Mesenchymal stem cell (in vitro differentiated cells and primary cell): ENCODE data around the gene MET.
"Not testable (repeated sequence)": the region's sequence is repeated elsewhere in the genome, so short reads cannot be mapped to it uniquely, and the experiment has no call there.

Source experiments
- DNase-seq: peaks from one replicate; pipeline ENCODE4 v3.0.0-alpha.2; 2013
- H2AFZ ChIP-seq: one replicate; pipeline ENCODE4 v1.6.1; 2013; ENCODE audit warnings: low read depth, mild to moderate bottlenecking, control low read depth, inconsistent platforms, low read length, moderate library complexity
- H2AK5ac ChIP-seq: 2 replicates; pipeline ENCODE4 v1.6.1; 2013; ENCODE audit warnings: low read length, moderate library complexity, mild to moderate bottlenecking, inconsistent platforms; ENCODE audit not compliant: severe bottlenecking
- H2BK120ac ChIP-seq: one replicate; pipeline ENCODE4 v1.6.1; 2013; ENCODE audit warnings: low read depth, mild to moderate bottlenecking, inconsistent platforms, low read length, moderate library complexity
- H2BK12ac ChIP-seq, 2 experiments: one replicate each; pipeline ENCODE4 v1.6.1; 2013; ENCODE audit warnings: inconsistent platforms in 2 of 2, low read length in 2 of 2, mild to moderate bottlenecking in 2 of 2, moderate library complexity in 2 of 2, control low read depth in 1 of 2
- H2BK15ac ChIP-seq: one replicate; pipeline ENCODE4 v1.6.1; 2013; ENCODE audit warnings: mild to moderate bottlenecking, low read depth, inconsistent platforms; ENCODE audit not compliant: poor library complexity, severe bottlenecking
- H2BK5ac ChIP-seq: 2 replicates; pipeline ENCODE4 v1.6.1; 2013; ENCODE audit warnings: low read depth, mild to moderate bottlenecking, low read length, control low read depth, inconsistent platforms; ENCODE audit not compliant: poor library complexity, severe bottlenecking
- H3K14ac ChIP-seq, 2 experiments: one replicate each; pipeline ENCODE4 v1.6.1; 2013; ENCODE audit warnings: inconsistent platforms in 2 of 2, low read length in 2 of 2, control low read depth in 1 of 2, mild to moderate bottlenecking in 1 of 2, moderate library complexity in 1 of 2
- H3K18ac ChIP-seq, 2 experiments: one replicate each; pipeline ENCODE4 v1.6.1; 2013; ENCODE audit warnings: inconsistent platforms in 2 of 2, low read length in 2 of 2, control low read depth in 1 of 2, low read depth in 1 of 2, mild to moderate bottlenecking in 1 of 2
- H3K23ac ChIP-seq, 2 experiments: one replicate each; pipeline ENCODE4 v1.6.1; 2013; ENCODE audit warnings: inconsistent platforms in 2 of 2, low read length in 2 of 2, mild to moderate bottlenecking in 2 of 2, moderate library complexity in 2 of 2, control low read depth in 1 of 2
- H3K27ac ChIP-seq: 2 replicates; pipeline ENCODE4 v1.5.1; 2013; ENCODE audit warnings: mild to moderate bottlenecking, moderate library complexity, low read length, control low read depth, inconsistent platforms; ENCODE audit not compliant: poor library complexity, severe bottlenecking
- H3K27me3 ChIP-seq, 2 experiments: 2 replicates each; pipeline versions ENCODE4 v1.6.1 to v1.7.0; 2013; ENCODE audit warnings: low read length in 2 of 2, mild to moderate bottlenecking in 2 of 2, moderate library complexity in 2 of 2, control low read depth in 1 of 2, inconsistent platforms in 1 of 2; ENCODE audit not compliant: control insufficient read depth in 1 of 2, insufficient read depth in 1 of 2
- H3K36me3 ChIP-seq, 2 experiments: 2 replicates each; pipeline versions ENCODE4 v1.6.1 to v1.7.0; 2013; ENCODE audit warnings: low read length in 2 of 2, control low read depth in 1 of 2, inconsistent platforms in 1 of 2, low read depth in 1 of 2, mild to moderate bottlenecking in 1 of 2; ENCODE audit not compliant: insufficient read depth in 2 of 2, control insufficient read depth in 1 of 2
- H3K4ac ChIP-seq, 2 experiments: one replicate each; pipeline ENCODE4 v1.6.1; 2013; ENCODE audit warnings: inconsistent platforms in 2 of 2, low read length in 2 of 2, mild to moderate bottlenecking in 2 of 2, moderate library complexity in 2 of 2, control low read depth in 1 of 2, low read depth in 1 of 2
- H3K4me1 ChIP-seq: 2 replicates; pipeline ENCODE4 v1.6.1; 2013; ENCODE audit warnings: low read depth, low read length, control low read depth; ENCODE audit not compliant: control insufficient read depth, insufficient read depth
- H3K4me2 ChIP-seq: 2 replicates; pipeline ENCODE4 v1.6.1; 2013; ENCODE audit warnings: low read length, mild to moderate bottlenecking, inconsistent platforms; ENCODE audit not compliant: poor library complexity, severe bottlenecking
- H3K4me3 ChIP-seq, 2 experiments: 2 replicates each; pipeline versions ENCODE4 v1.5.1 to v1.7.0; 2013; ENCODE audit warnings: low read length in 2 of 2, mild to moderate bottlenecking in 2 of 2, control low read depth in 1 of 2, low read depth in 1 of 2; ENCODE audit not compliant: insufficient read depth in 1 of 2
- H3K79me1 ChIP-seq: replicated peaks from 2 replicates; pipeline ENCODE4 v1.6.1; 2013; ENCODE audit warnings: mild to moderate bottlenecking, control low read depth, low read length, inconsistent platforms; ENCODE audit not compliant: poor library complexity, severe bottlenecking
- H3K9ac ChIP-seq: 2 replicates; pipeline ENCODE4 v1.7.0; 2013; ENCODE audit warnings: mild to moderate bottlenecking, low read length, moderate library complexity
- H3K9me3 ChIP-seq: 2 replicates; pipeline ENCODE4 v1.7.0; 2013; ENCODE audit warnings: mild to moderate bottlenecking, low read length; ENCODE audit not compliant: control insufficient read depth
- H4K8ac ChIP-seq: one replicate; pipeline ENCODE4 v1.6.1; 2013; ENCODE audit warnings: inconsistent platforms, mild to moderate bottlenecking, low read length, moderate library complexity
- H4K91ac ChIP-seq: one replicate; pipeline ENCODE4 v1.6.1; 2013; ENCODE audit warnings: mild to moderate bottlenecking, low read length, inconsistent platforms
- WGBS: methylation state at CpG from one replicate; pipeline ENCODE4 v1.1.7; 2013; ENCODE audit warnings: mixed read lengths; 5-methylcytosine and 5-hydroxymethylcytosine counted together

The MET gene

GRCh38 chr7:116636997-116637396, 35.0 kb upstream of the MET start:
- Histone ChIP-seq H3K18ac (no peak overlapping the region), H2BK5ac (no peak overlapping the region), H2AFZ (no peak overlapping the region), H2BK15ac (no peak overlapping the region), H3K9me3 (no peaks in the 10 kb centered on the region), H3K79me1 (no peaks in the 10 kb centered on the region), H3K27ac (no peak overlapping the region), H4K8ac (no peak overlapping the region), H3K36me3 (no peaks in the 10 kb centered on the region), H2BK120ac (no peak overlapping the region), H3K23ac (no peak overlapping the region), H3K9ac (no peak overlapping the region), H4K91ac (no peak overlapping the region), H3K4me2 (no peak overlapping the region), H3K4me3 (no peak overlapping the region), H3K4me1 (no peaks in the 10 kb centered on the region), H3K27me3 (no peaks in the 10 kb centered on the region), H2BK12ac (no peak overlapping the region), H3K4ac (no peak overlapping the region), H3K14ac (no peak overlapping the region), H2AK5ac (no peak overlapping the region)
- DNase-seq: no peak
- WGBS: 86% methylated on average over 4 of the region's 4 CpGs

- H3K4me1 ChIP-seq: not testable (repeated sequence)
Observed at GRCh38 chr7:116638592-116638991, 33.4 kb upstream of the MET start.

GRCh38 chr7:116641551-116642153, 30.3 kb upstream of the MET start:
- H2AFZ ChIP-seq: no peak overlapping the region
- H2BK120ac ChIP-seq: no peak overlapping the region
- H3K27ac ChIP-seq: no peak overlapping the region
- H3K4ac ChIP-seq: no peak overlapping the region
- H3K36me3 ChIP-seq: no peaks in the 10 kb centered on the region
- no peak overlapping the region for H2BK5ac ChIP-seq
- H3K14ac ChIP-seq: no peak overlapping the region
- no peaks in the 10 kb centered on the region for H3K4me1 ChIP-seq
- H4K8ac ChIP-seq: no peak overlapping the region
- DNase-seq: no peak
- no peak overlapping the region for H3K4me3 ChIP-seq
- H3K18ac ChIP-seq: no peak overlapping the region
- H3K9me3 ChIP-seq: no peaks in the 10 kb centered on the region
- H2BK15ac ChIP-seq: no peak overlapping the region
- no peak overlapping the region for H3K9ac ChIP-seq
- H3K79me1 ChIP-seq: no peaks in the 10 kb centered on the region
- H2BK12ac ChIP-seq: no peak overlapping the region
- WGBS: 100% methylated on average over 1 of the region's 2 CpGs
- no peak overlapping the region for H3K4me2 ChIP-seq
- H2AK5ac ChIP-seq: no peak overlapping the region
- no peaks in the 10 kb centered on the region for H3K27me3 ChIP-seq
- H3K23ac ChIP-seq: no peak overlapping the region
- no peak overlapping the region for H4K91ac ChIP-seq

More at GRCh38 chr7:116638592-116638991, 33.4 kb upstream of the MET start:
- not testable (repeated sequence) for H3K79me1 ChIP-seq, H2BK15ac ChIP-seq, H3K9ac ChIP-seq, H3K18ac ChIP-seq, H2AFZ ChIP-seq, H2BK5ac ChIP-seq, H3K4me2 ChIP-seq, H3K27ac ChIP-seq, H2BK12ac ChIP-seq, H3K27me3 ChIP-seq, H3K14ac ChIP-seq, H3K4me3 ChIP-seq, DNase-seq, H3K9me3 ChIP-seq, H2BK120ac ChIP-seq, H3K36me3 ChIP-seq, H2AK5ac ChIP-seq, H4K8ac ChIP-seq, H3K23ac ChIP-seq, H4K91ac ChIP-seq, H3K4ac ChIP-seq
- WGBS: 96% methylated on average over 29 of the region's 29 CpGs

GRCh38 chr7:116643148-116643547, 28.8 kb upstream of the MET start:
- H2BK15ac ChIP-seq, H3K4me2 ChIP-seq, H3K14ac ChIP-seq, H3K9me3 ChIP-seq, H4K8ac ChIP-seq, H3K4me3 ChIP-seq, H3K36me3 ChIP-seq, DNase-seq, H3K27ac ChIP-seq, H2AFZ ChIP-seq, H3K4ac ChIP-seq, H3K18ac ChIP-seq, H3K9ac ChIP-seq, H3K27me3 ChIP-seq, H2BK120ac ChIP-seq, H3K79me1 ChIP-seq, H2BK12ac ChIP-seq, H3K4me1 ChIP-seq, H4K91ac ChIP-seq, H2BK5ac ChIP-seq, H3K23ac ChIP-seq, H2AK5ac ChIP-seq: not testable (repeated sequence)
- 80% methylated on average over 3 of the region's 4 CpGs for WGBS
